Measurements from ENCODE around the gene SLIT3. TPM values are rescaled to one million over a fixed set of nuclear protein-coding genes. Genes with fewer than 3 reads are reported as not detected.
A peak's percentile ranks its signal among the peaks of the same experiment; 100 is the strongest.

SLIT3 gene
- polyA plus RNA-seq, 1 of the 3 experiments (the other 2 are of a cell fraction): 119 TPM

- TF ChIP-seq FOSL2 (IDR thresholded peaks at IDR 0.05; ENCODE audit: borderline replicate concordance, low read depth) (peak; percentile 54; the same call in 1 of the 2 replicates), REST (IDR thresholded peaks at IDR 0.05; ENCODE audit: low read depth, low read length) (peak; percentile 41; the same call in 1 of the 2 replicates), ZBTB33 (IDR thresholded peaks at IDR 0.05; ENCODE audit: borderline replicate concordance, low read depth) (no peak), USF2 (IDR thresholded peaks at IDR 0.05; ENCODE audit: borderline replicate concordance, low read depth, low read length) (no peak), RXRA (IDR thresholded peaks at IDR 0.05; ENCODE audit: borderline replicate concordance, low read depth) (peak; percentile 96)
Observed at GRCh38 chr5:169161022-169161680, 139.8 kb downstream of the SLIT3 start (continued).

- ChIA-PET POLR2A (interaction anchor here (0.6 to 1.6 kb wide), 3 partner anchors 60 to 141 kb away, joined by 3 to 4 read pairs (median 3); partner anchors contain the start of gene SLIT3), CTCF (interaction anchor here (0.8 to 2.0 kb wide), 4 partner anchors 11 to 173 kb away, joined by 3 to 10 read pairs (median 5); no protein-coding TSS in a partner anchor)
- Histone ChIP-seq H3F3A (replicated peaks; ENCODE audit: insufficient read depth) (peaks cover 53% of the 10 kb centered on the region), H3K36me3 (replicated peaks in 1 of 2; ENCODE audit: control insufficient read depth in 1 of 2, insufficient read depth in 2 of 2, low read length in 1 of 2) (peaks cover 2 to 17% of the 10 kb centered on the region in 2 experiments), H3K4me3 (ENCODE audit: low read depth in 2 of 2, low read length in 1 of 2) (no peak overlapping the region), H3K4me2 (peak overlapping the region; percentile 56), H3K79me2 (ENCODE audit: insufficient read depth) (peaks cover 24% of the 10 kb centered on the region), H3K9me3 (peaks cover 13% of the 10 kb centered on the region; the same call in 1 of the 2 replicates), H3K27me3 (ENCODE audit: insufficient read depth) (no peaks in the 10 kb centered on the region), H3K9ac (peak overlapping the region; percentile 62; the same call in 1 of the 2 replicates), H3K9me2 (no peaks in the 10 kb centered on the region), H4K20me1 (ENCODE audit: insufficient read depth) (no peaks in the 10 kb centered on the region), H2AFZ (ENCODE audit: low read depth) (no peak overlapping the region), H3K4me1 (ENCODE audit: control insufficient read depth in 1 of 2, insufficient read depth in 2 of 2, low read depth in 1 of 2, low read length in 1 of 2) (peaks cover 35 to 37% of the 10 kb centered on the region in 2 experiments), H3K27ac (ENCODE audit: low read depth in 2 of 2, low read length in 1 of 2) (peak overlapping the region; percentile 90 to 97)
- WGBS (ENCODE audit: low lambda C conversion rate): 62% methylated on average over 6 of the region's 6 CpGs
- no peak for DNase-seq
- TF ChIP-seq RXRA (IDR thresholded peaks at IDR 0.05; ENCODE audit: borderline replicate concordance, low read depth) (no peak), RCOR1 (IDR thresholded peaks at IDR 0.05; ENCODE audit: low read length) (no peak), PBX3 (IDR thresholded peaks at IDR 0.05) (peak; percentile 74), RFX5 (IDR thresholded peaks at IDR 0.05; ENCODE audit: low read length) (no peak), FOXJ3 (CRISPR knock-in tag; IDR thresholded peaks at IDR 0.05) (no peak), FOSL2 (IDR thresholded peaks at IDR 0.05; ENCODE audit: borderline replicate concordance, low read depth) (peak; percentile 55; the same call in 1 of the 2 replicates), GATA2 (CRISPR knock-in tag; IDR thresholded peaks at IDR 0.05) (no peak), TCF12 (IDR thresholded peaks at IDR 0.05) (peak; percentile 54; the same call in 1 of the 2 replicates), TAF1 (IDR thresholded peaks at IDR 0.05; ENCODE audit: borderline replicate concordance, low read depth, low read length) (no peak), JUND (IDR thresholded peaks at IDR 0.05) (peak; percentile 51), ELF1 (IDR thresholded peaks at IDR 0.05) (no peak), POLR2AphosphoS5 (IDR thresholded peaks at IDR 0.05; ENCODE audit: low read depth, low read length) (peak; percentile 23; the same call in 1 of the 2 replicates), MXI1 (IDR thresholded peaks at IDR 0.05; ENCODE audit: low read depth, low read length) (no peak), SMC3 (IDR thresholded peaks at IDR 0.05; ENCODE audit: low read depth, low read length) (no peak), MAX (IDR thresholded peaks at IDR 0.05; ENCODE audit: low read depth) (no peak), FOXM1 (IDR thresholded peaks at IDR 0.05; ENCODE audit: low read depth) (peak; percentile 14; the same call in 1 of the 2 replicates), EP300 (IDR thresholded peaks at IDR 0.05; ENCODE audit: borderline replicate concordance in 1 of 2, low read depth in 1 of 2, low read length in 1 of 2) (peak in 1 of 2 experiments; percentile 58; a peak in 1 of 4 replicates), IRF3 (IDR thresholded peaks at IDR 0.05; ENCODE audit: low read depth, low read length) (no peak)
Observed at GRCh38 chr5:169160405-169160901, 140.5 kb downstream of the SLIT3 start.

Measured in SK-N-SH (cell line).